ENCODE data around the gene IL18R1.

GRCh38 chr2:102385522-102385921 is 29.9 kb downstream of the IL18R1 start:
- TF ChIP-seq EZH2 (optimal IDR thresholded peaks at IDR 0.05; ENCODE audit: low read depth, low read length) (no peak), CTCF (IDR thresholded peaks at IDR 0.05; ENCODE audit: low read length) (no peak), EZH2phosphoT487 (IDR thresholded peaks at IDR 0.05; ENCODE audit: low read length) (no peak)

All from MM.1S (cell line).